Keratinocyte (primary cell): ENCODE measurements around the gene FXYD2. TPM values are rescaled to one million over a fixed set of nuclear protein-coding genes. Genes with fewer than 3 reads are reported as not detected.

Source experiments
- DNase-seq: peaks from one replicate; pipeline ENCODE4 v3.0.0-alpha.2; 2011; ENCODE audit warnings: low read depth, missing footprints, low spot score
- FAIRE-seq: peaks from 2 replicates; lab custom pipeline; 2011; peaks lifted over from hg19 to GRCh38; lab: Jason Lieb, UNC
- H2AFZ ChIP-seq: 2 replicates; pipeline ENCODE4 v1.6.0; 2012; ENCODE audit warnings: low read length, control low read depth, inconsistent platforms; ENCODE audit not compliant: control insufficient read depth
- H3K27ac ChIP-seq: 2 replicates; pipeline ENCODE4 v1.5.1; 2011; ENCODE audit warnings: low read length; ENCODE audit not compliant: control insufficient read depth, insufficient read depth
- H3K27me3 ChIP-seq: 3 replicates; pipeline ENCODE4 v1.6.0; 2011; ENCODE audit warnings: low read length; ENCODE audit not compliant: control insufficient read depth, insufficient read depth; ENCODE audit errors: extremely low read depth
- H3K36me3 ChIP-seq, 2 experiments: 2 replicates in 1 of 2; 3 replicates in 1 of 2; pipeline ENCODE4 v1.5.1; 2011; ENCODE audit warnings: low read length in 2 of 2, mild to moderate bottlenecking in 1 of 2; ENCODE audit not compliant: control insufficient read depth in 2 of 2, insufficient read depth in 2 of 2; ENCODE audit errors: extremely low read depth in 1 of 2
- H3K4me1 ChIP-seq: 3 replicates; pipeline ENCODE4 v1.5.1; 2011; ENCODE audit warnings: low read length; ENCODE audit not compliant: control insufficient read depth, insufficient read depth; ENCODE audit errors: extremely low read depth
- H3K4me2 ChIP-seq: 3 replicates; pipeline ENCODE4 v1.6.0; 2011; ENCODE audit warnings: low read depth, low read length; ENCODE audit not compliant: control insufficient read depth, insufficient read depth; ENCODE audit errors: extremely low read depth
- H3K4me3 ChIP-seq, 3 experiments: fragments of 200-600 bp in 1 of 3; sonication (generic) in 1 of 3; 2 replicates in 2 of 3; 3 replicates in 1 of 3; pipeline ENCODE4 v1.5.1; 2011 to 2016; ENCODE audit warnings: low read length in 3 of 3, mild to moderate bottlenecking in 3 of 3, control low read depth in 2 of 3, inconsistent platforms in 1 of 3, low read depth in 1 of 3, mixed read lengths in 1 of 3, mixed run types in 1 of 3, moderate library complexity in 1 of 3; ENCODE audit not compliant: control insufficient read depth in 2 of 3, insufficient read depth in 2 of 3; ENCODE audit errors: extremely low read depth in 1 of 3
- H3K79me2 ChIP-seq: 2 replicates; pipeline ENCODE4 v1.6.0; 2012; ENCODE audit warnings: low read length; ENCODE audit not compliant: control insufficient read depth, insufficient read depth
- H3K9ac ChIP-seq: 3 replicates; pipeline ENCODE4 v1.6.0; 2011; ENCODE audit warnings: low read length; ENCODE audit not compliant: control insufficient read depth, insufficient read depth; ENCODE audit errors: extremely low read depth
- H3K9me1 ChIP-seq: 3 replicates; pipeline ENCODE4 v1.6.0; 2011; ENCODE audit warnings: low read length; ENCODE audit not compliant: control insufficient read depth, insufficient read depth; ENCODE audit errors: extremely low read depth
- H3K9me3 ChIP-seq: 2 replicates; pipeline ENCODE4 v1.5.1; 2012; ENCODE audit warnings: low read depth, low read length; ENCODE audit not compliant: control insufficient read depth
- H4K20me1 ChIP-seq: 3 replicates; pipeline ENCODE4 v1.6.0; 2011; ENCODE audit warnings: low read length; ENCODE audit not compliant: control insufficient read depth, insufficient read depth; ENCODE audit errors: extremely low read depth
- CTCF ChIP-seq, 3 experiments: IDR thresholded peaks in 1 of 3; conservative IDR thresholded peaks in 1 of 3; optimal IDR thresholded peaks in 1 of 3; 2 replicates in 2 of 3; 3 replicates in 1 of 3; pipeline versions ENCODE3 to v1.5.1; 2011; ENCODE audit warnings: low read length in 3 of 3, mild to moderate bottlenecking in 3 of 3, moderate library complexity in 2 of 3, control low read depth in 1 of 3, inconsistent platforms in 1 of 3; ENCODE audit not compliant: insufficient read depth in 2 of 3; ENCODE audit errors: extremely low read depth in 1 of 3
- EZH2 ChIP-seq: IDR thresholded peaks from one replicate; pipeline ENCODE4 v1.6.1; 2012; ENCODE audit warnings: inconsistent platforms, mild to moderate bottlenecking, low read length, moderate library complexity
- dilution Hi-C: fragments of 300-500 bp; cut with MboI; formaldehyde crosslinking; loops from one replicate; pipeline ENCODE4 v1.7.0; 2020; ENCODE audit warnings: low sequenced_read_pairs; ENCODE audit not compliant: extremely low pct_ligation_motif_present
- polyA plus RNA-seq, 5 experiments: library from polyadenylated mRNA; depleted of rRNA in 3 of 5; stranded (reverse) in 3 of 5; stranded (forward) in 1 of 5; unstranded in 1 of 5; fragments of >200 nt; gene quantifications; 1 replicate in 1 of 5; 2 replicates in 3 of 5; 3 replicates in 1 of 5; pipeline versions ENCODE4 v1.2.1 to v1.2.3, GENCODE V29; 2011 to 2012; ENCODE audit warnings: missing spikeins in 2 of 5, low read depth in 1 of 5, low replicate concordance in 1 of 5

The FXYD2 gene
- polyA plus RNA-seq, 1 donor (not counting 4 experiments of a cell fraction or from before 2014, with no cell fraction given), result not detected

- no peak overlapping the region for H3K4me2 ChIP-seq
- DNase-seq (no peak), FAIRE-seq (no peak)
- H3K9me1 ChIP-seq, result no peaks in the 10 kb centered on the region
- TF ChIP-seq CTCF (optimal IDR thresholded peaks at IDR 0.05 in 1 of 3, IDR thresholded peaks at IDR 0.05 in 1 of 3, conservative IDR thresholded peaks at IDR 0.05 in 1 of 3; ENCODE audit: extremely low read depth in 1 of 3, insufficient read depth in 2 of 3, low read length in 3 of 3) (no peak), EZH2 (no peak)
- H3K9ac ChIP-seq, result no peak overlapping the region
- peaks cover 31% of the 10 kb centered on the region for H3K27me3 ChIP-seq
- peaks cover under 1% of the 10 kb centered on the region for H3K4me1 ChIP-seq
- no peaks in the 10 kb centered on the region for H3K9me3 ChIP-seq
- H3K27ac ChIP-seq, result no peak overlapping the region
- H3K79me2 ChIP-seq, result no peaks in the 10 kb centered on the region
- no peak overlapping the region for H3K4me3 ChIP-seq
- dilution Hi-C loops, result no loop called here
- H4K20me1 ChIP-seq, result no peaks in the 10 kb centered on the region
- H2AFZ ChIP-seq, result no peak overlapping the region
- no peaks in the 10 kb centered on the region for H3K36me3 ChIP-seq
These were observed 9.7 kb upstream of the FXYD2 start for GRCh38 chr11:117834068-117834810.

- TF ChIP-seq EZH2, result no peak
- TF ChIP-seq CTCF (optimal IDR thresholded peaks at IDR 0.05 in 1 of 3, IDR thresholded peaks at IDR 0.05 in 1 of 3, conservative IDR thresholded peaks at IDR 0.05 in 1 of 3; ENCODE audit: extremely low read depth in 1 of 3, insufficient read depth in 2 of 3, low read length in 3 of 3), result no peak
These were observed 8.9 kb upstream of the FXYD2 start for GRCh38 chr11:117833401-117833891.

More at GRCh38 chr11:117833401-117833891, 8.9 kb upstream of the FXYD2 start:
- H3K4me2 ChIP-seq, result no peak overlapping the region
- no peak overlapping the region for H3K9ac ChIP-seq
- no peak for FAIRE-seq
- H3K4me3 ChIP-seq, result no peak overlapping the region
- dilution Hi-C loops, result no loop called here
- H3K27me3 ChIP-seq, result peaks cover 26% of the 10 kb centered on the region
- peaks cover 9% of the 10 kb centered on the region for H3K4me1 ChIP-seq
- H3K79me2 ChIP-seq, result no peaks in the 10 kb centered on the region
- H3K36me3 ChIP-seq, result no peaks in the 10 kb centered on the region
- no peak overlapping the region for H2AFZ ChIP-seq
- no peaks in the 10 kb centered on the region for H3K9me3 ChIP-seq
- DNase-seq, result no peak
- no peaks in the 10 kb centered on the region for H3K9me1 ChIP-seq
- H4K20me1 ChIP-seq, result no peaks in the 10 kb centered on the region
- no peak overlapping the region for H3K27ac ChIP-seq
